Measurements from ENCODE around the gene ZNF213.

ZNF213 gene

DNA sequence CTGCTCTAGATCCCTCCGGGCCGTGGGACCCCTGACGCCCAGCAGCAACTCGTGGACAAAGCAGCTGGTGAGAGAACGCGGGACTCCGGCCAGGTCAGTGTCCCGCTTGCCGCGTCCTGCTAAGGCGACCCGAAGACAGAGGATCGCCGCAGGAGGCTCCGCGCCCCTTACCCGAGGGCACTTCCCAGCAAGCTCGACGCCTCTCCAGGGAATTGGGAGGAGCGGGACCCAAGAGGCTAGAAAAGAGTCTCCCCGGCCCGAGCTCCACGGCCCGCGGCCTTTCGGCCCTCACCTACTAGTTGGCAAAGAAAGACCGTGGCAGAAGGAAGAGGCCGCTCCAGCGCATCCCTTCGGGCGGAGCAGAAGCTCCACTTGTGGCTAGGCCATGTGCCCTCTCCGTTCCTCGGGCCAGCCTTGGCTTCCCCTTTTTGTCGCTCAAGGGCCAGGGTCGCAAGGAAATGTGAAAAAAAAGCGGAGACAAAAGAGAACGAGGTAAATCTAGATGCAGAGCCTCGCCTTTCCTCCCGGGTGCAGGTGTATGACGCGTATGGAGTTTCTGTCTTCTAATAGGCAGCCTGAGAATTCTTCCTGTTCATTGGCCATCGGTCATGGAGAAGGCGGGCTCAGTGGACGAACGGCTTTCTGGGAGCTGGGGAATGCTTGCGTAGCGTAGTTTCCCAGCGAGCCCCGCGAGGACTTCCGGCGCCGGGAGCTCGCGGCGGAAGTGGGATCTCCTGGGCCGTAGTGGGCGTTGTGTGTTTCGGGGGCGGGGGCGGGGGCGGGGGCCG lies at the start of gene ZNF213:
ZNF213 (plus strand) TSS at position 692 of the 788 bp plus-strand sequence. CDS start 2,252 bp downstream, outside the sequence.
- DNase-seq (ENCODE audit: low read depth, low spot score), result peak; percentile 99

DNA sequence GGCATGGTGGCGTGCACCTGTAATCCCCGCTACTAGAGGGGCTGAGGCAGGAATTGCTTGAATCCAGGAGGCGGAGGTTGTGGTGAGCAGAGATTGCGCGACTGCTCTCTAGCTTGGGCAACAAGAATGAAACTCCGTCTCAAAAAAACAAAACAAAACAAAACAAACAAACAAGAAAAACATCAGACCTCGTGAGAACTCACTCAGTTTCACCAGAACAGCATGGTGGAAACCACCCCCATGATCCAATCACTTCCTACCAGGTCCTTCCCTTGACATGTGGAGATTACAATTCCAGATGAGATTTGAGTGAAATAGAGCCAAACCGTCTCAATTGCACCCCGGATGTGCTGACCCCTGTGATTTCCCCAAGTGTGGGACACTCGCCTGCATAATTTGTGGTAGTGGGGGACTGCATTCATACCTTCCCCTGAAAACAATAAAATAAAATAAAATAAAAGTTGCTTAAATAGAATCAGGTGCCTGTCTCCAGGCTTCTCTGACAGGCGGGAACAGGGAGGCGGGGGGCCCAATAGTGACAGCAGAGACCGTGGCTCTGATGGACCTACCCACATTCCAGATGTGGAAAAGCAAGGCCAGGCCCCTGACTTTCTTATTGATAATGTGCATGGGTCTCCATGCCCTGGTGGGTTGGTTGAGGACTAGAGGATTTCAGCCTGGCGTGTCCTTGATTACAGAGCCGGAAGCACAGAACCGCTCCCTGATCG lies 48.8 kb upstream of the ZNF213 start:
- DNase-seq (ENCODE audit: low read depth, low spot score), result no peak

GRCh38 chr16:3086596-3087242 lies 48.1 kb upstream of the ZNF213 start:
- no peak for DNase-seq (ENCODE audit: low read depth, low spot score)

- no peak for DNase-seq (ENCODE audit: low read depth, low spot score)
Measured at GRCh38 chr16:3087243-3088235, 47.3 kb upstream of the ZNF213 start.

- DNase-seq (ENCODE audit: low read depth, low spot score), result no peak
Measured at GRCh38 chr16:3088450-3088849, 46.4 kb upstream of the ZNF213 start.

DNA sequence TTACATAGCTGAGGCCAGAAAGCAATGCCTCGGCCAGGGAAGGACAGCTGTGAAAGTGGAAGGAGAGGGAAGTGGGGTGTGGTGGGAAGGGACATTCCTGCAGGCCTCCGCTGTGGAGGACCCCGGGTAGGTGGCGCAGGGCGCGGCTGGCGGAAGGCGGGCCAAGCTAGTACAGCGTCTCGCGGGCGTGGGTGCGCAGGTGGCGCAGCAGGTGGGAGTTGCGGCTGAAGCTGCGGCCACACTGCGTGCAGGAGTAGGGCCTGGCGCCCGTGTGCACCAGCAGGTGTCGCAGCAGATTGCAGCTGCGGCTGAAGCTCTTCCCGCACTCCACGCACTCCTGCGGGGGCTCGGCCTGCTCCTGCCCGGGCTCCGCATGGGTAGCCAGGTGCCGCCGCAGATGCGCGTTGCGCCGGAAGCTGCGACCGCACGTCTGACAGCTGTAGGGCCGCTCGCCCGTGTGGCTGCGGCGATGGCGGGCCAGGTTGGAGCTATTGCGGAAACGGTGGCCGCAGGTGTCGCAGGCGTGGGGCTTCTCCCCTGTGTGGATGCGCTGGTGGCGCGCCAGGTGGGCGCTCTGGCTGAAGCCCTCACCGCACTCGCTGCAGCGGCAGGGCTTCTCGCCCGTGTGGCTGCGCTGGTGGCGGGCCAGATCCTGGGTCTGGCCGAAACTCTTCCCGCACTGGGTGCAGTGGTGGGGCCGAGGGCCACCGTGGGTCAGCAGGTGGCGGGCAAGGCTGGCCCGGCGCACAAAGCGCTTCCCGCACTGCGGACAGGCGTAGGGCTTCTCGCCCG lies 45.7 kb upstream of the ZNF213 start:
- DNase-seq (ENCODE audit: low read depth, low spot score), result no peak

- no peak for DNase-seq (ENCODE audit: low read depth, low spot score)
Measured at GRCh38 chr16:3089717-3090592, 44.9 kb upstream of the ZNF213 start.

GRCh38 chr16:3091551-3091950 lies 43.3 kb upstream of the ZNF213 start:
- DNase-seq (ENCODE audit: low read depth, low spot score), result no peak

DNA sequence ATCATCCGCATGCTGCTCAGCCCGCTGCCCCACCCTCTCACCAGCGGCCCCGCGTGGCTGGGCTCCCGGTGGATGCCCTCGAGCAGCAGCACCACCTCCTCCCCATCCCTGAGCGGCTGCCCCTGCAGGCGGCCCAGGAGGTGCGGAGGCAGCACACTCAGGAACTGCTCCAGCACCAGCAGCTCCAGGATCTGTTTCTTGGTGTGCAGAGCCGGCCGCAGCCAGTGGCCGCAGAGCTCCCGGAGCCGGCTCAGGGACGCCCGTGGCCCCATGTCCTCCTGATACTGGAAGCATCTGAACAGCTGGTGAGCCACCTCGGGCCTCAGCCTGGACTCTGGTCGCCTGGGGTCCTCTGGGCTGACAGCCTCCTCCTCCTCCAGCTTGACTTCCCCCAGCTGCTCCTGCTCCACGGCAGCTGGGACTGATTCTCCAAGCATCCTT lies 42.3 kb upstream of the ZNF213 start:
- DNase-seq (ENCODE audit: low read depth, low spot score), result no peak

GRCh38 chr16:3094289-3095027 lies 40.4 kb upstream of the ZNF213 start:
- no peak for DNase-seq (ENCODE audit: low read depth, low spot score)

- DNase-seq (ENCODE audit: low read depth, low spot score), result no peak
Measured at GRCh38 chr16:3095869-3096268, 39.0 kb upstream of the ZNF213 start.

DNA sequence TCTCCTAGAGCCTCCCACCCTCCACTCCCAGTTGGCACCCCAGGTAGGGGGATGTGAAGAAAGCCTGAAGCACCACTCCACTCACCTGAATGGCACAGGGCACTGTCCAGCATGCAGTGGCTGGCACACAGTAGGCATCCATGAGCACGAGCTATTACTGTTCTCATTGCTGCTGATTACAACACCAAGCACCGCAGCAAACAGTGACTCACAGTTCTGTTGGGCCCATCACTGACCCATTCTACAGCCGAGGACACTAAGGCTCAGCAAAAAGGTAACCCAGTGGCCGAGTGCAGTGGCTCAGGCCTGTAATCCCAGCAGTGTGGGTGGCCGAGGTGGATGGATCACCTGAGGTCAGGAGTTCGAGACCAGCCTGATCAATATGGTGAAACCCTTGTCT lies 38.5 kb upstream of the ZNF213 start:
- DNase-seq (ENCODE audit: low read depth, low spot score), result no peak

- DNase-seq (ENCODE audit: low read depth, low spot score), result no peak
Measured at GRCh38 chr16:3097266-3097665, 37.6 kb upstream of the ZNF213 start.

DNA sequence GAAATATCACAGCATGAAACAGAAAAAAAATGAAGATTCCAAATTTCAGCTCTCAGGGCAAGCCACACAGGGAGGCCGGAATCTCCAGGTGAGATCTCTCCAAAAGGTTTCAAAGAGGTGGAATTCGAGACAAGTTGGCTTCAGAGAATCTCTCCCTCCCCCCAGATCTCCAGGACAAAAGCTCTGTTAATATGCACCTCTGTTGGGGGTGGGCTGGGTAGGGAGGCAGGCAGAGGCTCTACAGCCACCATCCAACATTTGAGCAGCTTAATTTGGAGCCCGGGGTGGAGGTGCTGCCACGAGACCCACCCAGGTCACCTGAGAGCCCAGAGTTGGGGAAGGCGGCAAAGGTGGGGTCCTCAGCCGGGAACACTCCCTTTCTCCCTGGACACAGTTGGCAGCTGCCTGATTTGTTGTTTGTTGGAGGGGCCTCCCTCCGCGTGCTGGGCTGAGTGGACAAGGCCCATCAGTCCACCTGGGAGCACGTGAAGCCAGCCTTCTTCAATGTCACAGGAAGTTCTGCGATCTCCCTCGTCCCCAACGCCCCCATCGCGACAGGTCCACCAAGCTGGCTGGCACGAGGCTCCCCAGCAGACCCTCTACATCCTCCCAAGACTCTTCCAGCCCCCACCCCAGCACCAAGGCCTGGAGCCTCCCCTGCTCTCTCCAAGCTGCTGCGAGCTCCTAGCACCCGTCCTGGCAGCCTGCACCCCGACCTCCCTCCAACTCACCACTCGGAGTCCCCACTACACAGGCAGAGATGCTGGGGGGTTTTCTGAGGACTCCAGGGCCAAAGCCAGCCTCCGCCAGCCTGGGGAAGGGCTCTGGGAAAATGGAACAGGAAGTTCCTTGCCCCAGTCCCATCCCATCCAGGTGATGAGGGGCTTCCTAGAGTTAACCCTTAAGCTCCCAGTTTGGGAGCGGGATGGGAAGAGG lies 36.1 kb upstream of the ZNF213 start, which contains the start of gene ZSCAN10:
ZSCAN10 (minus strand) TSS at position 836 of the 936 bp plus-strand sequence. CDS start 6,357 bp downstream, outside the sequence.
- no peak for DNase-seq (ENCODE audit: low read depth, low spot score)

GRCh38 chr16:3099395-3099731 lies 35.5 kb upstream of the ZNF213 start:
- no peak for DNase-seq (ENCODE audit: low read depth, low spot score)

DNA sequence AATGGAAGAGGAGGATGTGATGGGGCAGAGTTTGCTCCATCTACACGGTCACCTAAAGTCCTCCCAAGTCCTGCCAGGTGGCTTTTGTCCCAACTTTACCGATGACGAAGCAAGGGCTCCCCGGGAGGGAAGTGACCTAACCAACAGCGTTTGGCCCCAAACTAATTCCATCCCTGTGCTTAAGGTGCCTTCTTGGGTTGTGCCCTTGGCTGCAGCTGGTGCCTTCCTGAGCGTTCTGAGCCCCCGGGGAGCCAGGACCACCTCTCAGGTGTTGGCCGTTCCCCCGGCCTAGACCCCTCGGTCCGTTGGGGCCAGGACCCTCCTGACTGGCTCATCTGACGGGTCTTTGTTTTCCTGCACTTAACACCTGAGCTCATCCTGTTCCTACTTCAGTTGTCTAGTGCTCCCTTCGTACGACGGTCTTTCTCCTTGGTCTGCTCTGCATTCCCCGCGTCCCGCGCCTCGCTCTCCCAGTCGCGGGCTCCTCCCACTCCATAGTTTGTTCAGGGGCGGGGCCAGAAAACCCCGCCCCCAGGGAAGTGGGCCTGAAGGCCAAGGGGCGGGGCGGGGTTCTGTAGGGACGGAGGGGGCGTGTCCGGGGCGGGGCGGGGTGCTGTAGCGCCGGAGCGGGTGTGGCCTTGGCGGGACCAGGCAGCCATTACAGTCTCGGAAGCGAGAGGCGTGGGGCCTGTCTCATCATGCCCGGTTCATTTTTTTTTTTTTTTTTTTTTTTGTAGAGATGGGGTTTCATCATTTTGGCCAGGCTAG lies 34.9 kb upstream of the ZNF213 start:
- DNase-seq (ENCODE audit: low read depth, low spot score), result peak; percentile 85

Data from astrocyte of the hippocampus (primary cell).